HG02588 (cell line): Measurements from ENCODE around the gene PREX1.

Experiments used
- ATAC-seq: cut with Tn5 transposase; IDR thresholded peaks from one replicate; pipeline ENCODE4 v1.9.1; 2021; ENCODE audit warnings: mild to moderate bottlenecking, moderate library complexity; ENCODE audit not compliant: unreplicated experiment

The PREX1 gene

GRCh38 chr20:48706116-48706656 is 121.6 kb downstream of the PREX1 start:
- ATAC-seq: no peak

- no peak for ATAC-seq
These were observed 122.3 kb downstream of the PREX1 start for GRCh38 chr20:48705240-48706115.

DNA sequence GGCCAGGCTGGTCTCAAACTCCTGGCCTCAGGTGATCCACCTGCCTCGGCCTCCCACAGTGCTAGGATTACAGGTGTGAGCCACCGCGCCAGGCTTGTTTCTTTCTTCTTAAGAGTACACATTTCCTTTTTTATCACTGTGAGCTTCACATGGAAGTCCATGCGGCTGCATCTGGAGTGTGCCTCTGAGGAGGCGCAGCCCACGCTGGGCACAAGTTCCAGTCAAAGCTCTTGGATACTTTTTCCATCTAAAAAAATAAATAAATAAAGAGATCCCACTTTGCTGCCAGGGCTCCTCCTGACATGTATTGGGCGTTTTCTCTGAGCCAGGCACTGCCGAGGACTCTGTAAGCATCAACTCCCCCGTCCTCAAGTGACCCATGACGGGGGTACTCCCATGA is 123.0 kb downstream of the PREX1 start:
- no peak for ATAC-seq

DNA sequence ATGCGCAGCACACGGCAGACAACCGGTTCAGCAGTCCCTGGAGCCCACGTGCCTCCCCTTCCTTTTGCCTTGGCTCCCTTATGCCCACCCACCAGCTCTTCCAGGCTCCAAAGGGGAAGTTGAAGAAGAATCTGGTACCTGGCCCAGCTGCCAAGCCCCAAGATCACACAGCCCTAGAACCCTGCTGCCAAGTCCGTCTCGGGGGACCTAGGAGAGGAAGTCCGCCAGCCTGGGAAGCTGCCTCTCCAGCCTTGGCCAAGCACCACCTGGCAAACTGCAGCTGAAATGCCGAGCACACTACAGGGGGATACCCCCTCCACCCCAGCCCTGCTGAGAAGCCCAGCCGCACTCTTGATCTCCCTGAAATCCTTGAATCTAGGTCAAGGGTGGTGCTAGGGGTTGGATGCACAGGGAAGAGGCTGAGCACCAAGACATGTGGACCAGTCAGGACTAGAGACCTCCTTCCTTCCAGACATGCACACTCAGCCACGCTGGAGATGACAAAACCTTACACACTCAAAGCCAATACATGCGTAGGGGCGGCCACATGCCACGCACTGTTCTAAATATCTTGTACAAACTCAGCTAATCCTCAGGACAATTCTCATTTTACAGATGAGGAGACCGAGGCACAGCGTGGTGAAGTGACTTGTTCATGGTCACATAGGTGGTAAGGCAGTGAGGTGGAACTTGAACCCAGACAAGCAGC is 124.1 kb downstream of the PREX1 start:
- ATAC-seq: no peak

DNA sequence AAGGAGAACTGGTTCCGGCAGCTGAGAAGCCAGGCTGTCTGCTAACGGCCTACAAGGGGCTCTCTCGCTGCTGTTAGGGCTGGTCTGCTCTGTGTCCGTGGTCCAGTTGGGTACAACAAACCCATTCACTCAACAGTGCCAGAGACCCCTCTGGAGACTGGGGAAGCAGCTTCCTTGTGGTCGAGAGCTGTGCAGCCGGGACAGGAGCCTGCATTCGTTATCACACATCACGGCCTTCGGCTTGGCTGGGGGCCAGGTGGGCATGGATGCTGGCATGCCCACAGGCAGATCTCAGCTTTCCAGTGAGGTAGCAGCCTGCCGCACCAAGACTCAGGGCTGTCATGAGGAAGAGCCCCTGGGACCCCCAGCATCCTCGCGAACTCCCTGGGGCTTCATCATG is 124.7 kb downstream of the PREX1 start:
- ATAC-seq: no peak

DNA sequence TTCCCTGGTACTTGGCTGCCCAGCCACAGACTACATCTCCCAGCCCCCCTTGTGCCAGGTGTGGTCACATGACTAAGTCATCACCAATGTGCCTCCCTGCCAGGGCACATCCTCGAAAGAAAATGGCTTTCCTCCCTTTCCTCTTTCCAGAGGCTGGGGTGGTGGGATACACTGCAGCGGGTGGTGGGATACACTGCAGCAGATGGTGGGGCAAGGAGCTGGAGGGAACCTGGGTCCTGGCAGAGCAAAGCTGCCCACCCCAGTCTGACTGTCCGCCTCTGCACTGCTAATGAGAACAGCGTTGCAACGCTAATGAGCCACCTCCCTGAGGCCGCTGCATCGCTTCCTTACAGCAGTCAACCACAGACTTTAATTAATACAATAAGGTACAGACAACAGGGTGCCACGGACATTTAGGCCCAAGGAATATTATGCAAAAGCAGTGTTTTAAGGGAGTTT is 125.3 kb downstream of the PREX1 start:
- ATAC-seq: no peak

DNA sequence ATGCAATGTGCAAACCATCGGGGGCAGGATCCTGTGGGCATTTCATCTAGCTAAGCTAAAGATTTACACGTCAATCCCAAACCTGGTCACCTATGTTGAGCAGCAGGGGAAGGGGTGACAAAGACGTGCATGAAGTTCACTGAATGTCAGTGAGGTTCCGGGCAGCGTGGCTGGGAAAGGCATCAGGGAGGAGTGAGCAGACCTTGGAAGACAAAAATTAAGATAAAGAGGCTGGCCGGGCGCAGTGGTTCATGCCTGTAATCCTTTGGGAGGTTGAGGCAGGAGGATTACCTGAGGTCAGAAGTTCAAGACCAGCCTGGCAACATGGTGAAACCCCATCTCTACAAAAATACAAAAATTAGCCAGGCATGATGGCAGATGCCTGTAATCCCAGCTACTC is 126.1 kb downstream of the PREX1 start:
- ATAC-seq: no peak

GRCh38 chr20:48698507-48699267 is 129.1 kb downstream of the PREX1 start:
- no peak for ATAC-seq

DNA sequence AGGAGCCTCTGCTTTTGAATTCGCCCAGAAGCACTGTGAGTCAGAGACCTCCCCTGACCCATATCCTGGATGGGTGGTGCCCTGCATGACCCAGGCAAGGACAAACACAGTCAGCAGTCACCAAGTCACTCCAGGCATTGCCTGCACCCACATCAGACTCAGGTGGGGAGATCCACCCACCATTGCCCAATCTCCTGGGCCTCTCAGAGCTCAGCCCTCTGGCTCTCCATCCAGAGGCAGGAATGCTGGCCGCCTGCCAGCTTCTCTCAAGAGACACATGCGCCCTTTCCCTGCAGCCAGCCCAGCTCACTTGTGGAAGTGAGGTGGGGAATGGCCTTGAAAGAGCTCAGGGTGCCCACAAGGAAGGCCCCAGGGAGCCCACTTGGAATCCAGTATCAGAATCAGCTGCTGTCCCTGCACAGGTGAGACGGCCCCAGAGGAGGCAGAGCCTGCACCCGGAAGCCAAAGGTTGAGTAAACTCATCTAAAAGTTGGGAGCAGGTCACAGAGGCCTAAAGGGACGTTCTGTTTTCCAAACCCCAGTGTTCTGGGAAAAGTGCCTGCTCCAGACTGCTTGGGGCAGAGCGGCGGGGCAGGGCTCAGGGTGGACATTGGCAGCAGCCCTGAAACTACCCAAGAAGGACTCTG is 129.8 kb downstream of the PREX1 start:
- no peak for ATAC-seq

GRCh38 chr20:48696671-48697070 is 131.1 kb downstream of the PREX1 start:
- ATAC-seq: no peak

- no peak for ATAC-seq
These were observed 132.1 kb downstream of the PREX1 start for GRCh38 chr20:48695738-48696137.

DNA sequence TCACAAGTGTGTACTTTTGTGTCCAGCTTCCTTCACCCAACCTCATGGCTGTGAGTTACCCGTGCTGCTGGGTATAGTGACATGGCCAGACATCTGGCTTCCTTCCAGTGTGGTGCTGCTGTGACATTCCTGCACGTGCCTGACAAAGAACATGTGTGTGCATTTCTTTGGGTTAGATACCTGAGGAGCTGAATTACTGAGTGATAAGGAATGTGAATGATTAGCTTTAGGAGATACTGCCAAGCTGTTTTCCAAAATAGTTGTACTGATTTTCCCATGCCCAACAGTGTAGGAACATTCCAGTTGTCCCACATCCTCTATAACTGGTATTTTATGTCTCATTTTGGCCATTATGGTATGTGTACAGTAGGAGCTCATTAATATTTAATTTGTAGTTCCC is 132.5 kb downstream of the PREX1 start:
- no peak for ATAC-seq

DNA sequence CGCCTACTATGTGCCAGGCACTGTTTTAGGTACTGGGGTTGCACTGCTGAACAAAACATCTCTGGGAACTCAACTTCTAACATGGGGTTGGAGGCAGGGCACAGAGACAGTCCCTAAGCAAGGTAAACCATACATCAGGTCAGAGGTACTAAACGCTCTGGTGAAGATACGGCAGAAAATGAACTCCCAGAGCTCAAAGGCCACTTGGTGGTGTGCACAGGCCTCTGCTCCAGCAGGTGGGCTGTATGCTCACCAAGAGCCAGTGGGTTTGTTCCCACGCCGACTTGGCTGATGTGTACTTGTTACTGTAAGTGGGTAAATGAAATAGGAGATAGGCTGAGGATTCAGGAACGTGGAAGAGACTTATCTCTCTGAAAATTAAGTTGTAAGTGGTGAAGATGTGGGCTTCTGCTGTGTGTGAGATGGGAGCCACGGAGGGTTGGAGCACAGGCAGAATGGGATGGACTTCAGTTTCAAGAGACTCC is 133.4 kb downstream of the PREX1 start:
- no peak for ATAC-seq

GRCh38 chr20:48691523-48691922 is 136.3 kb downstream of the PREX1 start:
- ATAC-seq: no peak

DNA sequence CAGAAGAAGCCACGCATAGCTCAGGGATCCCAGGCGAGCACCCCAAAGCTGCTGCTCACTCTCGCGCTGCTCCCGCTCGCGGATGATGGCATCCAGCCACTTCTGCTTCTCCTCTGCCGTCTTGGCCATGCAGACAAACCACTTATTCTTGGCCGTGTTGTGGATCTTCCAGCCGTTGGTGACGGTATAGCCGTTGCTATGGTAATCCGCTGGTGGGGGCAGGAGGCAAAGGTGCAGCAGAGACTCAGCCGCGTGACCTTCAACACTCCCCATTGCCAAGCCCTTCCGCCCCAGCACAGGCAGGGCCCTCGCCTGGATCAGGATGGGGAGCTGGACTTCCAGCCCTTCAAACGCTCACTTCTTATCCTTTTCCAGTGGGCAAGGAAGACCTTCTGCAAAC is 136.9 kb downstream of the PREX1 start:
- no peak for ATAC-seq

GRCh38 chr20:48689874-48690571 is 137.8 kb downstream of the PREX1 start:
- ATAC-seq: no peak

- ATAC-seq: no peak
These were observed 138.4 kb downstream of the PREX1 start for GRCh38 chr20:48689388-48689787.

DNA sequence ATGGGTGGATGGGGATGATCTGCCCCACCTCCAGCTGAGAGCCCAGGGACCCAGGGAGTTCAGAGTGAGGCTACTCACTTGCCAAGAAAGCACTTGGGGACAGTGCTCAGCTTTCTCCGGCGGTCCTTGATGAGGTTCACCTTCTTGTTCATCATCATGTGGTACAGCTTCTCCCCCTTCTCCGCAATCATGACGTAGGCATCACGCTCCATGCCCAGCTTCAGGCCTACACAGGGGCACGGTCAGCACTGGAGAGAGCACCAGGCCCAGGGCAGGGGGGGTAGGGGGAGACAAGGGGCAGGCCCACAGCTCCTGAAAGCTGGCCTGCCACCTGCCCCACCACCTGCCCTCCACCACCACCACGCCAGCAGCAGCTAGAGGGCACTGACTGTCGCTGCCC is 139.2 kb downstream of the PREX1 start:
- no peak for ATAC-seq

DNA sequence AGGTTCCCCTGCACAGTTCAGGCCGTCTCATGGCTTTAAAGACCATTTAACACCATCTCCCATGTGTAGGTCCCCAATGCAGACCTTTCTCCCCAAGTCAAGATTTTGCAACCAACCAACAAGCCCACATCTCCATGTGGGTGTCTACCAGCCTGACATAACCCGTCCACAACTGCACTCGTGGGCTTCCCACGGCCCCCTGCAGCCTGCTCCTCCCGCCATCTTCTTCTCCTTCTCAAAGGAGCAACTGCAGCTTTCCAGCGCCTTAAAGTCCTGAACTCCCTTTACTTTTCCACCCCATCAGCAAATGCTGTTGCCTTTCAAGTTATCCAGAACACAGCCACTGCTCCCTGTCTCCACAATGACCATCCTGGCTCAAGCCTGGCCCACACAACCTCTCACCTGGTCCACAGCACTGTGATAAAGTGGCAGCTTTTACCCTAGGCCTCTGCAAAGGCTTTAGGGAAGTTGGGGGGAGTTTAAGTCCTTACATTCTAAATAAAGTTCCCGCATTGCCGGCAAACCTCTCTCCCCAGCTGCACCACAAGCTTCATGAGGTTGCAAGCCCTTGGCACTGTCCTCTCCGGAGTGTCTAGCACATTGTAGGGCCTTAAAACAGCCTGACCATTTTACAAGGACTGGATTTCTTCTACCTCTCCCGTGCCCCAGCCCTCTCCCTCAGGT is 140.5 kb downstream of the PREX1 start:
- ATAC-seq: no peak
